ENCODE measurements around the gene GP9.

DNA sequence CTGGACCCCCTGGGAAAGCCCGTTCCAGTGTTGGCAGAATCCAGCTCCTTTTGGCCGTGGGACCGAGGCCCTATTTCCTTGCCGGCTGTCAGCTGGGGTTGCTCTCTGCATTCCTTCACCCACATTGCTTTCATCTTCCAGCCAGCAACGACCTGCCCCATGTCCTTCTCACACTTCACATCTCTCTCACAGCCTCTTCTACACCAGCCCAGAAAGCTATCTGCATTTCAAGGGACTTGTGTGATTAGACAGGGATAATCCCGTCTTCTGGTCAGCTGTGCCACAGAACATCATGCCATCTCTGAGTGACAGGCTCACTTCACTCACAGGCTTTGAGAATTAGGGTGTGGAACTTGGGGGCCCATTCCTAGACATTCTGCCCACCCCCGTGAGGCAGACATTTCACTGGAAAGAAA is 43.1 kb upstream of the GP9 start:
- TF ChIP-seq CTCF (IDR thresholded peaks at IDR 0.05; ENCODE audit: poor library complexity) (no peak), EZH2phosphoT487 (IDR thresholded peaks at IDR 0.05; ENCODE audit: low read depth, severe bottlenecking, unreplicated experiment) (no peak)
